ENCODE results near the gene TBC1D2B.

The TBC1D2B gene

GRCh38 chr15:78040653-78041244, 36.8 kb downstream of the TBC1D2B start:
- H3K27ac ChIP-seq, result peak overlapping the region; percentile 68
- H3K9me3 ChIP-seq, result no peaks in the 10 kb centered on the region
- peaks cover 9% of the 10 kb centered on the region for H3K36me3 ChIP-seq
- no peak for TF ChIP-seq CTCF (IDR thresholded peaks at IDR 0.05)
- no peaks in the 10 kb centered on the region for H3K27me3 ChIP-seq
- H3K4me1 ChIP-seq (ENCODE audit: control insufficient read depth in 1 of 2, insufficient read depth in 1 of 2, low read depth in 1 of 2, low read length in 1 of 2), result peaks cover 76 to 82% of the 10 kb centered on the region in 2 experiments
- no peak overlapping the region for H3K4me3 ChIP-seq (ENCODE audit: low read depth in 1 of 2, low read length in 1 of 2)

DNA sequence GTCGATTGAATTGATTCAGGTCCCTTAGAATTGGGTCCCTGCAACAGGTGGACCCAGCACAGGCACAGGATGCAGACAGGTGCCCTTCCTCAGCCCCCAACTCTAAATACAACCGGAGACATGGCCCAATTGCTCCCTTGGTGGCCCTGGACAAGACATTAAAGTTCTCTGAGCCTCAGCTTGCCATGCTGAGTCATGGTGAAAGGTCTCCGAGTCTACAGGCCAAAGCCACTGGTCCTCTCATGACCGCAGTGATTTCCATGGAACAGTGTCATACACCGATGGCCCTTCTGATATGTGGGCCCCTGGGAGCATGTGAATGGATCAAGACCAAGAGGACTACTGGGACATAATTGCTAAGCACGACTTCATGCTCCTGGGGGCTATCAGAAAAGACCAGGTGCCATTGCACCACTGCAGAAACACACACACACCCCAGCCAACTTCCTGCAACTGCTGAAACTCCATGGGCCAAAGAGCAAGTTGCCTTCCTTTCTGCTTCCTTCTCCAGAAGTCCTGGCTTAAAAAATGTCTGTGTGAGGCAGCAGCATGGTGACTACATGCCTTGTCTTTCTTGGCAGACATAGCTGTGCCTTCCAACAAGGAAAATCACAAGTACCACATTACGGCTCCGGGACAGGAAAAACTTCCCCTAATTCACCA, 38.8 kb downstream of the TBC1D2B start:
- no peaks in the 10 kb centered on the region for H3K36me3 ChIP-seq
- no peaks in the 10 kb centered on the region for H3K9me3 ChIP-seq
- TF ChIP-seq CTCF (IDR thresholded peaks at IDR 0.05), result no peak
- H3K27ac ChIP-seq, result peak overlapping the region; percentile 83
- no peaks in the 10 kb centered on the region for H3K27me3 ChIP-seq
- peaks cover 78 to 84% of the 10 kb centered on the region in 2 experiments for H3K4me1 ChIP-seq (ENCODE audit: control insufficient read depth in 1 of 2, insufficient read depth in 1 of 2, low read depth in 1 of 2, low read length in 1 of 2)
- peak overlapping the region in 1 of 2 experiments; percentile 27 for H3K4me3 ChIP-seq (ENCODE audit: low read depth in 1 of 2, low read length in 1 of 2)

GRCh38 chr15:78037779-78038305, 39.7 kb downstream of the TBC1D2B start:
- Histone ChIP-seq H3K36me3 (no peaks in the 10 kb centered on the region), H3K27me3 (no peaks in the 10 kb centered on the region), H3K4me1 (ENCODE audit: control insufficient read depth in 1 of 2, insufficient read depth in 1 of 2, low read depth in 1 of 2, low read length in 1 of 2) (peaks cover 85 to 92% of the 10 kb centered on the region in 2 experiments), H3K9me3 (no peaks in the 10 kb centered on the region), H3K27ac (peak overlapping the region; percentile 83), H3K4me3 (ENCODE audit: low read depth in 1 of 2, low read length in 1 of 2) (peak overlapping the region; percentile 27 to 35)
- no peak for TF ChIP-seq CTCF (IDR thresholded peaks at IDR 0.05)

- peak overlapping the region in 1 of 2 experiments; percentile 27 for H3K4me3 ChIP-seq (ENCODE audit: low read depth in 1 of 2, low read length in 1 of 2)
- H3K36me3 ChIP-seq, result no peaks in the 10 kb centered on the region
- H3K9me3 ChIP-seq, result no peaks in the 10 kb centered on the region
- peaks cover 90 to 95% of the 10 kb centered on the region in 2 experiments for H3K4me1 ChIP-seq (ENCODE audit: control insufficient read depth in 1 of 2, insufficient read depth in 1 of 2, low read depth in 1 of 2, low read length in 1 of 2)
- TF ChIP-seq CTCF (IDR thresholded peaks at IDR 0.05), result no peak
- H3K27me3 ChIP-seq, result no peaks in the 10 kb centered on the region
- H3K27ac ChIP-seq, result peak overlapping the region; percentile 83
These were observed 40.2 kb downstream of the TBC1D2B start for GRCh38 chr15:78037328-78037727.

- Histone ChIP-seq H3K36me3 (no peaks in the 10 kb centered on the region), H3K4me3 (ENCODE audit: low read depth in 1 of 2, low read length in 1 of 2) (no peak overlapping the region), H3K27me3 (no peaks in the 10 kb centered on the region), H3K9me3 (no peaks in the 10 kb centered on the region), H3K27ac (peak overlapping the region; percentile 83), H3K4me1 (ENCODE audit: control insufficient read depth in 1 of 2, insufficient read depth in 1 of 2, low read depth in 1 of 2, low read length in 1 of 2) (peaks cover 96 to 100% of the 10 kb centered on the region in 2 experiments)
- no peak for TF ChIP-seq CTCF (IDR thresholded peaks at IDR 0.05)
These were observed 41.5 kb downstream of the TBC1D2B start for GRCh38 chr15:78035861-78036476.

Measured in neutrophil (primary cell).